BE2C (cell line): ENCODE measurements around the gene RBFA. TPM values are rescaled to one million over a fixed set of nuclear protein-coding genes. Genes with fewer than 3 reads are reported as not detected.
A peak's percentile ranks its signal among the peaks of the same experiment; 100 is the strongest.

Experiments used
- DNase-seq: peaks from one replicate; pipeline ENCODE4 v3.0.0-alpha.2; 2020
- H3K27me3 ChIP-seq: fragments of 250-450 bp; sonication (Bioruptor Pico); 2 replicates; pipeline ENCODE4 v1.5.1; 2020; ENCODE audit warnings: mild to moderate bottlenecking
- H3K36me3 ChIP-seq: fragments of 250-450 bp; sonication (Bioruptor Pico); 2 replicates; pipeline ENCODE4 v1.5.1; 2020; ENCODE audit warnings: mild to moderate bottlenecking
- H3K4me1 ChIP-seq: fragments of 250-450 bp; sonication (Bioruptor Pico); 2 replicates; pipeline ENCODE4 v1.5.1; 2020
- H3K4me3 ChIP-seq: 2 replicates; pipeline ENCODE4 v1.5.1; 2011; ENCODE audit warnings: low read depth, low read length
- H3K9me3 ChIP-seq: fragments of 250-450 bp; sonication (Bioruptor Pico); 2 replicates; pipeline ENCODE4 v1.5.1; 2020
- CTCF ChIP-seq: IDR thresholded peaks from 2 replicates; pipeline ENCODE4 v1.5.1; 2012; ENCODE audit warnings: mild to moderate bottlenecking, low read depth, low read length
- polyA plus RNA-seq: library from polyadenylated mRNA; unstranded; fragments of >200 nt; gene quantifications from one replicate; pipeline ENCODE4 v1.2.1, GENCODE V29; 2012; ENCODE audit warnings: low read depth, missing spikeins; ENCODE audit not compliant: insufficient read length, insufficient read depth

RBFA gene
- polyA plus RNA-seq, result 13.2 TPM

- Histone ChIP-seq H3K4me1 (no peaks in the 10 kb centered on the region), H3K36me3 (no peaks in the 10 kb centered on the region), H3K9me3 (no peaks in the 10 kb centered on the region), H3K4me3 (peak within 1 kb of the TSS; percentile 71), H3K27me3 (no peaks in the 10 kb centered on the region)
- no peak for TF ChIP-seq CTCF
- DNase-seq, result peak; percentile 98
These were observed at the start of gene RBFA for GRCh38 chr18:80034068-80034851. TSS of gene RBFA (plus strand) at chr18:80034434. CDS start at chr18:80034496, 62 bp downstream.

- Histone ChIP-seq H3K27me3 (no peaks in the 10 kb centered on the region), H3K9me3 (no peaks in the 10 kb centered on the region), H3K4me1 (no peaks in the 10 kb centered on the region), H3K36me3 (peaks cover 4% of the 10 kb centered on the region; the same call in 1 of the 2 replicates), H3K4me3 (no peak overlapping the region)
- TF ChIP-seq CTCF, result no peak
- no peak for DNase-seq
These were observed 49.1 kb upstream of the RBFA start for GRCh38 chr18:79985172-79985571.

GRCh38 chr18:79986726-79987125 lies 47.5 kb upstream of the RBFA start:
- Histone ChIP-seq H3K4me1 (no peaks in the 10 kb centered on the region), H3K36me3 (peaks cover 4% of the 10 kb centered on the region; the same call in 1 of the 2 replicates), H3K4me3 (peak overlapping the region; percentile 84), H3K27me3 (no peaks in the 10 kb centered on the region), H3K9me3 (no peaks in the 10 kb centered on the region)
- TF ChIP-seq CTCF, result no peak
- no peak for DNase-seq

GRCh38 chr18:79987566-79987965 lies 46.7 kb upstream of the RBFA start:
- peaks cover 4% of the 10 kb centered on the region; the same call in 1 of the 2 replicates for H3K36me3 ChIP-seq
- no peaks in the 10 kb centered on the region for H3K9me3 ChIP-seq
- no peak for DNase-seq
- no peaks in the 10 kb centered on the region for H3K27me3 ChIP-seq
- H3K4me3 ChIP-seq, result peak overlapping the region; percentile 84
- no peak for TF ChIP-seq CTCF
- H3K4me1 ChIP-seq, result no peaks in the 10 kb centered on the region

GRCh38 chr18:79988071-79988450 lies 46.2 kb upstream of the RBFA start:
- DNase-seq, result peak; percentile 54
- no peak for TF ChIP-seq CTCF
- Histone ChIP-seq H3K27me3 (no peaks in the 10 kb centered on the region), H3K36me3 (peaks cover 4% of the 10 kb centered on the region; the same call in 1 of the 2 replicates), H3K9me3 (no peaks in the 10 kb centered on the region), H3K4me3 (peak overlapping the region; percentile 84), H3K4me1 (no peaks in the 10 kb centered on the region)
